Measurements from ENCODE around the gene PAXX. TPM values are rescaled to one million over a fixed set of nuclear protein-coding genes. Genes with fewer than 3 reads are reported as not detected.

The PAXX gene
- total RNA-seq, 1 donor from 2014 or later: 50.7 TPM

DNA sequence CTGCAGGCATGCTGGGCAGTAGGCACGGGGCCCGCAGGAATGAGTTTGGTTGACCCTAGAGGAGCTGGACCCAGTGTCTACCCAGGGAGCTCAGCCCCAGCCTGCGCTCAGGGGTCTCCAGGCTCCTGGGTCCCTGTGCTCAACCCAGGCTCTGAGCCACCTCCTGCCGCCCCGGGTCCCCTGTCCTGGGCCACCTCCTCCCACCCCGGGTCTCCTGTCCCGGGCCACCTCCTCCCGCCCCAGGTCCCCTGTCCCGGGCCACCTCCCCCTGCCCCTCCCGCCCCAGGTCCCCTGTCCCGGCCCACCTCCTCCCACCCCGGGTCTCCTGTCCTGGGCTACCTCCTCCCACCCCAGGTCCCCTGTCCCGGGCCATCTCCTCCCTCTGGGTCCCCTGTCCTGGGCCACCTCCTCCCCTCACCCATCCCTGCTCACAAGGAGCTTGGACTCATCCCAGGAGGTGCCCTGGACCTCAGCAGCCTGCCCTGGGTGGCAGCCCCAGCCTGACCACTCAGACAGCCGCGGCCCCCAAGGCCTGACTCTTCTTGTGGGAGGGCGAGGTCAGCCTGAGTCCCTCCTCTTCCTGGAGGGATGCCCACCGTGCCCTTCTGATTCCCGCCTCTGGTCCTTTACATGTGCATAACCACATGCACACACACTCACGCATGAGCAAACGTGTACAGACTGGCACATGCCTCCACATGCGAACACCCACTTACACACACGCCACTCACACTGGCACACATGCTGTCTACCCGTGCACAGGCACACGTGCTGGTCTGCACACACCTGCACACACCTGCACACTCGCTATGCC, 37.7 kb upstream of the PAXX start:
- Mint-ChIP-seq H3K9me3 (ENCODE audit: unreplicated experiment) (peaks cover 10% of the 10 kb centered on the region), H3K36me3 (ENCODE audit: unreplicated experiment) (no peaks in the 10 kb centered on the region), H3K27ac (ENCODE audit: unreplicated experiment) (no peak overlapping the region), H3K4me1 (ENCODE audit: low read depth, unreplicated experiment) (no peaks in the 10 kb centered on the region), H3K4me3 (ENCODE audit: unreplicated experiment) (no peak overlapping the region), H3K27me3 (ENCODE audit: unreplicated experiment) (peaks cover 4% of the 10 kb centered on the region)
- DNase-seq: peak; percentile 19
- TF ChIP-seq, protein P1, sequence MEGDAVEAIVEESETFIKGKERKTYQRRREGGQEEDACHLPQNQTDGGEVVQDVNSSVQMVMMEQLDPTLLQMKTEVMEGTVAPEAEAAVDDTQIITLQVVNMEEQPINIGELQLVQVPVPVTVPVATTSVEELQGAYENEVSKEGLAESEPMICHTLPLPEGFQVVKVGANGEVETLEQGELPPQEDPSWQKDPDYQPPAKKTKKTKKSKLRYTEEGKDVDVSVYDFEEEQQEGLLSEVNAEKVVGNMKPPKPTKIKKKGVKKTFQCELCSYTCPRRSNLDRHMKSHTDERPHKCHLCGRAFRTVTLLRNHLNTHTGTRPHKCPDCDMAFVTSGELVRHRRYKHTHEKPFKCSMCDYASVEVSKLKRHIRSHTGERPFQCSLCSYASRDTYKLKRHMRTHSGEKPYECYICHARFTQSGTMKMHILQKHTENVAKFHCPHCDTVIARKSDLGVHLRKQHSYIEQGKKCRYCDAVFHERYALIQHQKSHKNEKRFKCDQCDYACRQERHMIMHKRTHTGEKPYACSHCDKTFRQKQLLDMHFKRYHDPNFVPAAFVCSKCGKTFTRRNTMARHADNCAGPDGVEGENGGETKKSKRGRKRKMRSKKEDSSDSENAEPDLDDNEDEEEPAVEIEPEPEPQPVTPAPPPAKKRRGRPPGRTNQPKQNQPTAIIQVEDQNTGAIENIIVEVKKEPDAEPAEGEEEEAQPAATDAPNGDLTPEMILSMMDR (IDR thresholded peaks at IDR 0.05; ENCODE audit: partially characterized antibody, unreplicated experiment): no peak

DNA sequence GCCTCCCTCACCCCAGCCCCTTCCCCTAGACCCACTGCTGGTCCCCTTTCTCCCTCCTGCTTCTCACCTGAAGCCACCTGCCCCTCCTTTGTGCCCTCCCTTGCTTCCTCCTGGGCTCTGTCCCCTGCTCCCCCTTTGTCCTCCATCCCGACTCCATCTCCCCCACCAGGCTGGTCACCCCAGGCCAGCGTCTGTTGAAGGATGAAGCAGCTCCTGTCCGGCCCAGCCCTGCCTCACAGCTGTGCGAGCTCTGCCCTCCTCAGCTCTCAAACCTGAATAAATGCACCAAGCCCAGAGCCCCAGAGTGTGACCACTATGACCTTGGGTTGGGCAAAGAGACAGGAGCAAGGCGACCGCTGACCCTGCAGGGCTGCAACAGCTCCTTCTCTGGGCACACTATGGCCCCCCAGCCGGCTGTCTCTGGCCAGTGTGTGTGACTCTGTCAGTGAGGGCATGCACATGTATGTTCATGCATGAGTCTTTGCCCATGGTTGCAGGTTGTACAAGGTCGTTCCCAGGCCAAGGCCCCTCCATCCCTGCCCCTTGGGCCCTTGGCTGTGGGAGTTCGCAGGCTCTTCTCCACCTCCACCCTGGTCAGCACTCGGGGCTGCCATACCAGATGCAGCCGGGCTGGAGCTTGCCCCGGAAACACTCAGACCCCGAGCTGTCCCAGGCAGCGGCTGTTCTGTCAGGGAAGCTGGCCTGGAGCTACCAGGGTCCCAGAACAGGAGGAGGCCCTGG, 36.9 kb upstream of the PAXX start:
- Mint-ChIP-seq H3K36me3 (ENCODE audit: unreplicated experiment) (no peaks in the 10 kb centered on the region), H3K27ac (ENCODE audit: unreplicated experiment) (no peak overlapping the region)

DNA sequence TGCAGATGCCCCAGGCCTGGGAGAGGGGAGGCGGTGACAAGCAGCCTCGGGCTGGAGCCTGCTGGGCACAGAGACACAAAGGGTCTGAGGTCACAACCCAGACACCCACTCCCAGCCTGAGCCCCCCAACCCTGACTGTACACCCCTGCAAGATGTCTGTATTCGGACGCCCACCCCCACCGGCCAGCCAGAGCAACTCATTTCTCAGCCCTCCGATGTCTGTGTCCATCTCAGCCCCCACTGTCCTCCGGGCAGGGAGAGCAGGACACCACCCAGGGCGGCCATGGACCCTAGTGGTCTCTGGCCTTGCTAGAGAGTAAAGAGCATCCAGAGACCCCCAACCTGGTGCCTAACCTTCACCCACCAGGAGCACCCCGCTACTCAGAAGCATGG, 36.3 kb upstream of the PAXX start:
- Mint-ChIP-seq H3K4me1 (ENCODE audit: low read depth, unreplicated experiment) (no peaks in the 10 kb centered on the region), H3K36me3 (ENCODE audit: unreplicated experiment) (no peaks in the 10 kb centered on the region), H3K9me3 (ENCODE audit: unreplicated experiment) (peaks cover 10% of the 10 kb centered on the region), H3K4me3 (ENCODE audit: unreplicated experiment) (no peak overlapping the region), H3K27me3 (ENCODE audit: unreplicated experiment) (peaks cover 4% of the 10 kb centered on the region), H3K27ac (ENCODE audit: unreplicated experiment) (no peak overlapping the region)
- DNase-seq: no peak
- TF ChIP-seq, protein P1 (IDR thresholded peaks at IDR 0.05; ENCODE audit: partially characterized antibody, unreplicated experiment): no peak

More for the DNA sequence above, 36.9 kb upstream of the PAXX start:
- peak; percentile 14 for DNase-seq
- TF ChIP-seq, protein P1 (IDR thresholded peaks at IDR 0.05; ENCODE audit: partially characterized antibody, unreplicated experiment): no peak
- Mint-ChIP-seq H3K4me3 (ENCODE audit: unreplicated experiment) (no peak overlapping the region), H3K4me1 (ENCODE audit: low read depth, unreplicated experiment) (no peaks in the 10 kb centered on the region), H3K9me3 (ENCODE audit: unreplicated experiment) (peaks cover 10% of the 10 kb centered on the region), H3K27me3 (ENCODE audit: unreplicated experiment) (peaks cover 4% of the 10 kb centered on the region)

DNA sequence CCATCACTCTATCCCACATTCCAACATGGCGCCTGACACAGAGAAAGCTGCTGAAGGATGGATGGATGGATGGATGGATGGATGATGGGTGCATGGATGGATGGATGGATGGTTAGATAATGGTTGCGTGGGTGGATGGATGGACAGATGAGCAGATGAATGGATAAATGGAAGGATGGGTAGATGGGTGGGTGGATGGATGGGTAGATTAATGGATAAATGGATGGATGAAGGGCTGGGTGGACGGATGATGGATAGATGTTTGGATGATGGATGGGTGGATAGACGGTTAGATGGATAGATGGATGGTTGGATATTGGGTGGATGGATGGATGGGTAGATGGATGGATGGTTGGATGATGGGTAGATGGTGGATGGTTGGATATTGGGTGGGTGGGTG, 35.6 kb upstream of the PAXX start:
- DNase-seq: no peak
- Mint-ChIP-seq H3K4me3 (ENCODE audit: unreplicated experiment) (no peak overlapping the region), H3K36me3 (ENCODE audit: unreplicated experiment) (no peaks in the 10 kb centered on the region), H3K9me3 (ENCODE audit: unreplicated experiment) (peaks cover 10% of the 10 kb centered on the region), H3K4me1 (ENCODE audit: low read depth, unreplicated experiment) (no peaks in the 10 kb centered on the region), H3K27ac (ENCODE audit: unreplicated experiment) (no peak overlapping the region), H3K27me3 (ENCODE audit: unreplicated experiment) (peaks cover 4% of the 10 kb centered on the region)
- TF ChIP-seq, protein P1 (IDR thresholded peaks at IDR 0.05; ENCODE audit: partially characterized antibody, unreplicated experiment): no peak

DNA sequence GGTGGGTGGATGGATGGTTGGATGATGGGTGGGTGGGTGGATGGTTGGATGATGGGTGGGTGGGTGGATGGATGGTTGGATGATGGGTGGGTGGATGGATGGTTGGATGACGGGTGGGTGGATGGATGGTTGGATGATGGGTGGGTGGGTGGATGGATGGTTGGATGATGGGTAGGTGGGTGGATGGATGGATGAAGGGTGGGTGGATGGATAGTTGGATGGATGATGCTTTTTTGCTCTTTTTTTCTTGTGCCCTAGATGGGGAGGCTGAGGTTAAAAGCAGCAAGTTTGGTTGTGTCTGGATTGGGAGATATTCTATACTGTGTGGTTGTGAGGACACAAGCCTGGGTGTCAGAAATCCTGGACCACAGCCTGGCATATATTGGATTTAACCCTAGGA, 34.8 kb upstream of the PAXX start:
- DNase-seq: no peak
- no peaks in the 10 kb centered on the region for H3K36me3 Mint-ChIP-seq (ENCODE audit: unreplicated experiment)
- peaks cover 4% of the 10 kb centered on the region for H3K27me3 Mint-ChIP-seq (ENCODE audit: unreplicated experiment)
- no peaks in the 10 kb centered on the region for H3K4me1 Mint-ChIP-seq (ENCODE audit: low read depth, unreplicated experiment)
- no peak overlapping the region for H3K4me3 Mint-ChIP-seq (ENCODE audit: unreplicated experiment)
- TF ChIP-seq, protein P1 (IDR thresholded peaks at IDR 0.05; ENCODE audit: partially characterized antibody, unreplicated experiment): no peak
- no peak overlapping the region for H3K27ac Mint-ChIP-seq (ENCODE audit: unreplicated experiment)
- H3K9me3 Mint-ChIP-seq (ENCODE audit: unreplicated experiment): peaks cover 10% of the 10 kb centered on the region
